Measurements from ENCODE around the gene PACSIN1. TPM values are rescaled to one million over a fixed set of nuclear protein-coding genes. Genes with fewer than 3 reads are reported as not detected.
"Not testable (repeated sequence)": the region's sequence is repeated elsewhere in the genome, so short reads cannot be mapped to it uniquely, and the experiment has no call there.

Gene PACSIN1
- total RNA-seq, 2 donors from 2014 or later = 0.09 TPM; not detected in 1

GRCh38 chr6:34485321-34486060 lies 19.6 kb downstream of the PACSIN1 start:
- peak overlapping the region; percentile 95 for H3K27ac Mint-ChIP-seq
- no peaks in the 10 kb centered on the region for H3K9me3 Mint-ChIP-seq
- H3K27me3 Mint-ChIP-seq = no peaks in the 10 kb centered on the region
- no peaks in the 10 kb centered on the region for H3K36me3 Mint-ChIP-seq (ENCODE audit: low read depth)
- peak overlapping the region; percentile 49 for H3K4me3 Mint-ChIP-seq
- H3K4me1 Mint-ChIP-seq = peaks cover 21% of the 10 kb centered on the region
- no peak for ATAC-seq (replicated peaks)

GRCh38 chr6:34486106-34486740 lies 20.3 kb downstream of the PACSIN1 start:
- no peak for ATAC-seq (replicated peaks)
- Mint-ChIP-seq H3K4me1 (peaks cover 21% of the 10 kb centered on the region), H3K36me3 (ENCODE audit: low read depth) (no peaks in the 10 kb centered on the region), H3K27ac (peak overlapping the region; percentile 95), H3K9me3 (no peaks in the 10 kb centered on the region), H3K4me3 (no peak overlapping the region), H3K27me3 (no peaks in the 10 kb centered on the region)

- H3K4me3 Mint-ChIP-seq; ATAC-seq (replicated peaks); H3K9me3 Mint-ChIP-seq; H3K27me3 Mint-ChIP-seq; H3K36me3 Mint-ChIP-seq (ENCODE audit: low read depth): not testable (repeated sequence)
- peaks cover 21% of the 10 kb centered on the region for H3K4me1 Mint-ChIP-seq
- peak overlapping the region; percentile 95 for H3K27ac Mint-ChIP-seq
These were observed 21.0 kb downstream of the PACSIN1 start for GRCh38 chr6:34486886-34487285.

- peaks cover 21% of the 10 kb centered on the region for H3K4me1 Mint-ChIP-seq
- no peaks in the 10 kb centered on the region for H3K36me3 Mint-ChIP-seq (ENCODE audit: low read depth)
- H3K27ac Mint-ChIP-seq = peak overlapping the region; percentile 42
- no peak overlapping the region for H3K4me3 Mint-ChIP-seq
- H3K9me3 Mint-ChIP-seq = no peaks in the 10 kb centered on the region
- no peak for ATAC-seq (replicated peaks)
- H3K27me3 Mint-ChIP-seq = no peaks in the 10 kb centered on the region
These were observed 21.7 kb downstream of the PACSIN1 start for GRCh38 chr6:34487536-34487935.

GRCh38 chr6:34489207-34489805 lies 23.4 kb downstream of the PACSIN1 start:
- H3K9me3 Mint-ChIP-seq = no peaks in the 10 kb centered on the region
- peaks cover 17% of the 10 kb centered on the region for H3K4me1 Mint-ChIP-seq
- no peak overlapping the region for H3K4me3 Mint-ChIP-seq
- ATAC-seq (replicated peaks) = no peak
- no peaks in the 10 kb centered on the region for H3K27me3 Mint-ChIP-seq
- no peak overlapping the region for H3K27ac Mint-ChIP-seq
- H3K36me3 Mint-ChIP-seq (ENCODE audit: low read depth) = no peaks in the 10 kb centered on the region

- ATAC-seq (replicated peaks) = no peak
- Mint-ChIP-seq H3K9me3 (no peaks in the 10 kb centered on the region), H3K36me3 (ENCODE audit: low read depth) (no peaks in the 10 kb centered on the region), H3K4me3 (no peak overlapping the region), H3K27ac (no peak overlapping the region), H3K4me1 (peaks cover 4% of the 10 kb centered on the region), H3K27me3 (no peaks in the 10 kb centered on the region)
These were observed 24.7 kb downstream of the PACSIN1 start for GRCh38 chr6:34490390-34491090.

GRCh38 chr6:34491091-34491430 lies 25.2 kb downstream of the PACSIN1 start:
- H3K27me3 Mint-ChIP-seq = no peaks in the 10 kb centered on the region
- no peaks in the 10 kb centered on the region for H3K4me1 Mint-ChIP-seq
- ATAC-seq (replicated peaks) = no peak
- H3K36me3 Mint-ChIP-seq (ENCODE audit: low read depth) = no peaks in the 10 kb centered on the region
- no peak overlapping the region for H3K4me3 Mint-ChIP-seq
- H3K9me3 Mint-ChIP-seq = no peaks in the 10 kb centered on the region
- H3K27ac Mint-ChIP-seq = no peak overlapping the region

- no peak overlapping the region for H3K27ac Mint-ChIP-seq
- no peaks in the 10 kb centered on the region for H3K9me3 Mint-ChIP-seq
These were observed 27.5 kb downstream of the PACSIN1 start for GRCh38 chr6:34493344-34493743.

GRCh38 chr6:34494973-34495372 lies 29.1 kb downstream of the PACSIN1 start:
- Mint-ChIP-seq H3K4me3 (no peak overlapping the region), H3K27me3 (no peaks in the 10 kb centered on the region), H3K9me3 (no peaks in the 10 kb centered on the region), H3K36me3 (ENCODE audit: low read depth) (no peaks in the 10 kb centered on the region), H3K4me1 (no peaks in the 10 kb centered on the region), H3K27ac (no peak overlapping the region)
- ATAC-seq (replicated peaks) = no peak

More at GRCh38 chr6:34493344-34493743, 27.5 kb downstream of the PACSIN1 start:
- Mint-ChIP-seq H3K4me1 (no peaks in the 10 kb centered on the region), H3K4me3 (no peak overlapping the region), H3K36me3 (ENCODE audit: low read depth) (no peaks in the 10 kb centered on the region), H3K27me3 (no peaks in the 10 kb centered on the region)
- no peak for ATAC-seq (replicated peaks)

- Mint-ChIP-seq H3K27me3 (peaks cover 4% of the 10 kb centered on the region), H3K36me3 (ENCODE audit: low read depth) (no peaks in the 10 kb centered on the region), H3K4me3 (no peak overlapping the region), H3K4me1 (no peaks in the 10 kb centered on the region), H3K9me3 (no peaks in the 10 kb centered on the region), H3K27ac (no peak overlapping the region)
- ATAC-seq (replicated peaks) = no peak
These were observed 30.3 kb downstream of the PACSIN1 start for GRCh38 chr6:34496103-34496685.

GRCh38 chr6:34497411-34497810 lies 31.5 kb downstream of the PACSIN1 start:
- Mint-ChIP-seq H3K27ac (no peak overlapping the region), H3K36me3 (ENCODE audit: low read depth) (no peaks in the 10 kb centered on the region), H3K4me3 (no peak overlapping the region), H3K9me3 (no peaks in the 10 kb centered on the region), H3K4me1 (no peaks in the 10 kb centered on the region), H3K27me3 (peaks cover 4% of the 10 kb centered on the region)
- ATAC-seq (replicated peaks) = no peak

GRCh38 chr6:34506718-34507117 lies 40.8 kb downstream of the PACSIN1 start:
- no peak overlapping the region for H3K4me3 Mint-ChIP-seq
- H3K27me3 Mint-ChIP-seq = peaks cover 8% of the 10 kb centered on the region
- no peak for ATAC-seq (replicated peaks)
- no peak overlapping the region for H3K27ac Mint-ChIP-seq
- H3K36me3 Mint-ChIP-seq (ENCODE audit: low read depth) = no peaks in the 10 kb centered on the region
- H3K9me3 Mint-ChIP-seq = peaks cover 6% of the 10 kb centered on the region
- H3K4me1 Mint-ChIP-seq = no peaks in the 10 kb centered on the region

- H3K9me3 Mint-ChIP-seq = peaks cover 6% of the 10 kb centered on the region
- ATAC-seq (replicated peaks) = no peak
- no peaks in the 10 kb centered on the region for H3K4me1 Mint-ChIP-seq
- no peak overlapping the region for H3K4me3 Mint-ChIP-seq
- no peaks in the 10 kb centered on the region for H3K36me3 Mint-ChIP-seq (ENCODE audit: low read depth)
- H3K27me3 Mint-ChIP-seq = peaks cover 11% of the 10 kb centered on the region
- no peak overlapping the region for H3K27ac Mint-ChIP-seq
These were observed 42.5 kb downstream of the PACSIN1 start for GRCh38 chr6:34508425-34508824.

- Mint-ChIP-seq H3K27ac (no peak overlapping the region), H3K4me1 (no peaks in the 10 kb centered on the region), H3K36me3 (ENCODE audit: low read depth) (no peaks in the 10 kb centered on the region), H3K4me3 (no peak overlapping the region), H3K9me3 (peaks cover 6% of the 10 kb centered on the region), H3K27me3 (peaks cover 19% of the 10 kb centered on the region)
- no peak for ATAC-seq (replicated peaks)
These were observed 43.9 kb downstream of the PACSIN1 start for GRCh38 chr6:34509782-34510181.
